Rectal smooth muscle tissue (tissue), 1 donor: ENCODE results near the gene MAL.
A peak's percentile ranks its signal among the peaks of the same experiment; 100 is the strongest.

Experiments used
- H3K27ac ChIP-seq: one replicate; pipeline ENCODE4 v1.7.0; 2013; ENCODE audit warnings: low read depth, low read length, inconsistent platforms
- H3K27me3 ChIP-seq: one replicate; pipeline ENCODE4 v1.7.0; 2013; ENCODE audit warnings: low read length; ENCODE audit not compliant: control insufficient read depth, insufficient read depth
- H3K36me3 ChIP-seq: one replicate; pipeline ENCODE4 v1.7.0; 2013; ENCODE audit warnings: low read length; ENCODE audit not compliant: control insufficient read depth, insufficient read depth
- H3K4me1 ChIP-seq: one replicate; pipeline ENCODE4 v1.7.0; 2013; ENCODE audit warnings: low read length; ENCODE audit not compliant: control insufficient read depth, insufficient read depth
- H3K4me3 ChIP-seq: one replicate; pipeline ENCODE4 v1.7.0; 2013; ENCODE audit warnings: low read length
- H3K9ac ChIP-seq: one replicate; pipeline ENCODE4 v1.7.0; 2013; ENCODE audit warnings: low read length

MAL gene

DNA sequence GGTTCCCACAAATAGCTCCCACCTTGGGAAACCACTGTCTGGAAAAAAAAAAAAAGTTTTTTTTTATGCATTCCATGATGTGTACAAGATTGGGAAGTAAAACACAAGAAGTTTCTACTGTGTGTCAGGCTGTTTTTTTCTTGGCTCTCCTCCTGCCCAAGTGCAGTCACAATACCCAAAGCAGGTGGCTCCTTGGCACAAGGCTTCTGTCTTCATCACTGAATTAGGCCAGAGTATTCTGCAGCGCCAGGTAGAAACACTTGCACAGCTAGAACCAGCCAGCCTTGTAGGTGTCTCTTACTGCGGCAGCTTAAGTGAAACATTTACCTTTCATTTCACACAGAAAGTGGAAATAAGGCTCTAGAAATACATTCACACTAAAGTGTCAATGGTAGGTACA is 23.8 kb upstream of the MAL start:
- H3K27ac ChIP-seq: no peak overlapping the region

DNA sequence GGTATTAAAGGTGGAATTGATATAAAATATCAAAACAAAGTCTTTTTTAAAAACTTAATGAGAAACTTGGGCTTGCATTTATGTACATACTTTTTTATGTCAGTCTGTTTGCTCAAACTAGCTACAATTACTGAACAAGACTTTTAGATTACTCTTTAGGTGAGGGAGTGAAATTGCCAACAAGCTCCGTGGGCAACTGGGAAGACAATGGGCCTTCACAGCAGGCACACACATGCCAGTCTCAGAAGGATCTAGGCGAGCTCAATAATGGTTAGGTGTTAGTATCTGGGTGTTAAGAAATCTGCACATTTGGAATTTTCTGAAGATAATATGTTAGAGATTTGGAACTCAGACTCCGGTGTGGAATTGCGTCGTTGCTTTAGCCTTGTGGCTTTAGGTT is 23.0 kb upstream of the MAL start:
- Histone ChIP-seq H3K36me3 (no peaks in the 10 kb centered on the region), H3K9ac (no peak overlapping the region), H3K27ac (no peak overlapping the region), H3K27me3 (no peaks in the 10 kb centered on the region), H3K4me3 (no peak overlapping the region), H3K4me1 (peaks cover 3% of the 10 kb centered on the region)

More for the DNA sequence above, 23.8 kb upstream of the MAL start:
- no peak overlapping the region for H3K9ac ChIP-seq
- no peaks in the 10 kb centered on the region for H3K36me3 ChIP-seq
- no peaks in the 10 kb centered on the region for H3K4me1 ChIP-seq
- no peak overlapping the region for H3K4me3 ChIP-seq
- H3K27me3 ChIP-seq: no peaks in the 10 kb centered on the region

DNA sequence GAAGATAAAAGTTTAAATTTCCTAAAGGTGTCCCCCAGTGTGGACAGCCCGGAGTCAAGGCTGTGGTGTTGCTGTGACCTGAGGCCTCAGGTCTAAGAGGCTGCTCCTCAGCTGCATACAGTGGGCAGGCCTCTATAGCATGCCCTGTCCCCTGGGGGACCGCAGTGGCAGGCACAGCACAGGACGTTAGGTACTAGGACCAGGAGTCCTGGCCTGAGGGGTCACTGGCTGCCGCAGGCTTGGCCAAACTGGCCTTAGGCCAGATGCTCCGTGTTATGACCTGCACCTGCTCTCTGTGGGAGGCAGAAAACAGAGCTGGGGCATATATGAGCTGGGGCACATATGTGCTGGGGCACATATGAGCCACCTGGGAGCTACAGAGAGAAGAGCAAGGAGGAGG is 21.2 kb upstream of the MAL start:
- Histone ChIP-seq H3K4me1 (peaks cover 10% of the 10 kb centered on the region), H3K27me3 (no peaks in the 10 kb centered on the region), H3K9ac (no peak overlapping the region), H3K36me3 (no peaks in the 10 kb centered on the region), H3K4me3 (no peak overlapping the region), H3K27ac (no peak overlapping the region)

DNA sequence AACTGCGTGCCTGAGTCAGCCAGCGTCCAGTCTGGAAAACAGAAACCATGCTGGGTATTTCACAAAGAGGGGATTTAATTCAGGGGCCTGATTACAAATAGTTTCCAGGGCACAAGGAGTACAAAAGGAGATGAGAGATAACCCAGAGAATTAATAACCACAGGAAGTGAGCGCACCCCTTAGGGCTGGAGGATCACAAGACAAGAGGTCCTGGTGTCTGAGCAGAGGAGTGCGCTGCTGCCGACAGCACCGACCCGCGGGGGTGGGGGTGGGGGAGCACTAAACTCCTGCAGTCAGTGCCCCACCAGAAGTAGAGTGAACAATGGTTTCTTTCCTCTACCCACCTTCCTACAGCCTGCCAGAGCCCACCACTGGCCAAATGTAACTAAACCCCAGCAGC is 20.8 kb upstream of the MAL start:
- Histone ChIP-seq H3K4me1 (peaks cover 10% of the 10 kb centered on the region), H3K27ac (no peak overlapping the region), H3K4me3 (no peak overlapping the region), H3K36me3 (no peaks in the 10 kb centered on the region), H3K27me3 (no peaks in the 10 kb centered on the region), H3K9ac (no peak overlapping the region)

DNA sequence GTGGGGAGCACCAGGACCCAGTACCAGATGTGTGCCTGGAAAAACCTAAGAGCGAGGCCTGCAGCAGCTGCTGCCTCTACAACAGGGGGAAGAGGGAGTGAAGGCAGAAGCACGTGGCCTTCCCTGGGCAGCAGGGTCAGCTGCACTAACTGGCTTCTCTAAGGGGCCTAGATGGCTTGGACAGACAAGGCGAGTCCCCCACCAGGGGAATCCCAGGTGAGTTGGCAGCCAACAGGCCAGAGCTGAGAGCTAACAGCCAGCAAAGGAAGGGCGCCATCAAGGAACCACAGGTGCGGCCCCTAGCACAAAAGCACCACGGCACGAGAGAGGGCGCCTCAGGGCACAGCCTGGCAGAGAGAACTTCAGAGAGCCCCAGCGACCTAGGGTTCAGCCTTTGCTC is 19.8 kb upstream of the MAL start:
- Histone ChIP-seq H3K27ac (no peak overlapping the region), H3K27me3 (no peaks in the 10 kb centered on the region), H3K9ac (no peak overlapping the region), H3K4me3 (no peak overlapping the region), H3K36me3 (no peaks in the 10 kb centered on the region), H3K4me1 (peaks cover 10% of the 10 kb centered on the region)

DNA sequence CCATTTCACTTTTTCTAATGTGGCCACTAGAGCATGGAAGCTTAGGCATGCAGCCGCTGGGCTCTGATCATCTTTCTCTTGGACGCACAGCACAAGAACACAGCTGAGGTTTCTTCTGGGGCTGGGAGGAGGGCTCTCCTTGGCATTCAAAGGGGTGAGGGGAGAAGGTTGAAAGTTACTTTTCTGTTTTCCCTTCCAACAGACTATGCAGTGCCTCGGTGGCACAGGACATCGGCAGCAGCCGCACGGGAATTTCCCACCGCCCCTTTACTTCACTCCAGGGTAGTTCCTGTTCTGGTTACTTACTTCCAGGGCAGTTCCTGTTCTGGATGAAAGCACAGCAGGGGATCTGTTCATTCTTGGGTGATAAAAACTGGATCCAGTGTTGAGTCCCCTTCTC is 18.9 kb upstream of the MAL start:
- no peaks in the 10 kb centered on the region for H3K36me3 ChIP-seq
- peak overlapping the region; percentile 80 for H3K27ac ChIP-seq
- no peak overlapping the region for H3K9ac ChIP-seq
- no peaks in the 10 kb centered on the region for H3K27me3 ChIP-seq
- H3K4me3 ChIP-seq: no peak overlapping the region
- H3K4me1 ChIP-seq: peaks cover 10% of the 10 kb centered on the region

DNA sequence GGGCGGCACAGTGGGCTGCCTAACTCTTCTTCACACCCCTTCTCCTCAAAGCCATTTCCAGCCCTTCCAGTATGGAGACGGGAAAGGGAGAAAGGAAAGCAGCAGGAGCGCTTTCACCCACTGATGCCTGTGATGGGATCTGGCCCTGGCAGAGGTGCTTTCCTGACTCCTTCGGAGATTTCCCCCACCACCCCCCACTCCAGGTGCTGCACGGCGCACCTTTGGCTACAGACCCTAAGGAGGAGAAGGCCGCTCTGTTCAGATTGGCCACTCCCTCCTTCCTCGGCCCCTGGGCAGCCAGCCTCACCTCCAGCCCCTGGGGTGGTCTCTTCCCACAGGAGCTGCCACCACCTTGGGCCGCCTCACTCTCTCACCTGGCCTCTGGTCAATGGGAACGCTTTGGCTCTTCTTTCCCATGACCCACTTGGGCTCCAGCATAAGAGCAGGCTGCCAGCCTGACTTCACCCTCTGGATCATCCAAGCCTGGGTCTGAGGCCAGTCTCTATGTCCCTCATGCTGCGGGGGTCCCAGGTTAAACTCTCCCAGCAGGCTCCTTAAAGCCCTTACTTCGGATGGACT is 18.4 kb upstream of the MAL start:
- Histone ChIP-seq H3K36me3 (no peaks in the 10 kb centered on the region), H3K4me3 (no peak overlapping the region), H3K27me3 (no peaks in the 10 kb centered on the region), H3K9ac (no peak overlapping the region), H3K4me1 (peaks cover 10% of the 10 kb centered on the region), H3K27ac (peak overlapping the region; percentile 80)

DNA sequence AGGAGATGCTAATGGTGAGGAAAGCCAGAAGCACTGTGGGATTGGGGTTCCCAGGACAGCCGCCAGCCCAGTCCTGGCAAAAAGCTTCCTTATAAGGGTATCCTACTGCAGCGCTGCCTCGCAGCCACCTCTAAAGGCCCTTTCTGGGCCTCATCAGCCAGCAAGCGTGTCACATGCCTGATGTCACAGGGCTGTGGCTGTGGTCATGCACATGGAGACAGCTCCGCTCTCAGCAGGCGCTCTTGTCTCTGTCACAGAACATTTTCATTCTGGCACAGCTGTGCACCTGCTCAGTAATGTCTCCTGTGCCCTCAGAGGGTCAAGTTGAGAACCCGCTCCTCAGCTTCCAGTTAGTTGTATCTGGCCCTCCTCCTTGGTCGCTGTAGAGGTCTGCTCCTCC is 17.7 kb upstream of the MAL start:
- no peaks in the 10 kb centered on the region for H3K36me3 ChIP-seq
- peaks cover 10% of the 10 kb centered on the region for H3K4me1 ChIP-seq
- no peaks in the 10 kb centered on the region for H3K27me3 ChIP-seq
- H3K9ac ChIP-seq: no peak overlapping the region
- peak overlapping the region; percentile 80 for H3K27ac ChIP-seq
- no peak overlapping the region for H3K4me3 ChIP-seq

DNA sequence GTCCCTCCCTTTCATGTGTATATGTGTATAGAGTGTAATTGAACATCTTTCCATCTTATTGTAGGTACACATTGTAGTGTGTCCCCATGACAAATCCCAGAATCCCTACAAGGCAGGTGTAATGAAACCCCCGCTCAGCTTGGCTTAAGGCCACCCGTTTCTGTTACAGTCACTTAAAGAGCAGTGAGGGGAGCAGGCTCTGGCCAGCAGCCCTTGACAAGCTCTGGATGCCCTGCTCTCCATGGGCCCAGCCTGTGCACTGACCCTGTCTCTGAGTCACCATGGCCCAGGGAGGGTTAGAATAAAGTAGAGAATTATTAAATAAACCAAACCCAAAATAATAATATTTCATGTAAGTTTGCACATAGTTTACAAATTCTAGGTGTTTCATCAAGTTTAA is 17.2 kb upstream of the MAL start:
- H3K9ac ChIP-seq: no peak overlapping the region
- H3K4me1 ChIP-seq: peaks cover 10% of the 10 kb centered on the region
- H3K27ac ChIP-seq: peak overlapping the region; percentile 80
- H3K36me3 ChIP-seq: no peaks in the 10 kb centered on the region
- no peak overlapping the region for H3K4me3 ChIP-seq
- H3K27me3 ChIP-seq: no peaks in the 10 kb centered on the region

DNA sequence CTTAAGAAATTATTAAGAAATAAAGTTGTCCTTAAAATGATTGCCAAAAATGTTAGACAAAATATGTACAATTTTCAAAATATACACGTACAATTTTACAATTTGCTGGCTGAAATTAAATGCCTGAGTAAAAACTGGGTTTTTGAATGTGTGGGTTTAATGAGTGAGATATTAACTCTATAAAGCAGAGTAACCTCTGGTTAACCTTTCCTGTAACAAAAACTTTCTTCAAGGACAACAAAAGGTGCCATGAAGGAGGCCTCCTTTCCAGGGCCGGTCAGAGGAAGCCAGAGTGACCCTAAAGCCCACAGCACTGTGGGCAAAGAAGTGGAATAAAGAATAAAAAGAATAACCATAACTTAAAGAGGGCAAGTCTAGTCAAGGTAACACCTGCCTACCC is 16.5 kb upstream of the MAL start:
- Histone ChIP-seq H3K9ac (no peak overlapping the region), H3K36me3 (no peaks in the 10 kb centered on the region), H3K27me3 (no peaks in the 10 kb centered on the region), H3K4me1 (peaks cover 10% of the 10 kb centered on the region), H3K27ac (no peak overlapping the region), H3K4me3 (no peak overlapping the region)

DNA sequence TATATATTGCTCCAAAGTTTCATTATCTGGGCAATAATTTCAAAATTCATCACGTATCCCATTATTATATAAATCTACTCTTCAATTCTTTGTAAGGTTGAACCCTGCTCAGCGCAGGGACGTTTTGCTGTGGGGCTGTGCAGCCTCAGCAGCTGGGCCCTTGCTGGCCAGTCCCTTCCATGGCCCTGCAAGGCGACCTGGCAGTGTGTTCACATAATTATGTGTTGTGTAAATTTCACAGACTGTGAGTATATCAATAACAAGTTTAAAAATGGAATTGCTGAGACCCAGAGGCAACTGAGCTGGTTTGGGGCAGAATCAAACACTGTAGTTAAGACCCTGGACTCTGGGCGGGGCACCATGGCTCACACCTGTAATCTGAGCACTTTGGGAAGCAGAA is 16.1 kb upstream of the MAL start:
- Histone ChIP-seq H3K27me3 (no peaks in the 10 kb centered on the region), H3K4me3 (no peak overlapping the region), H3K4me1 (peaks cover 10% of the 10 kb centered on the region), H3K36me3 (no peaks in the 10 kb centered on the region), H3K27ac (no peak overlapping the region), H3K9ac (no peak overlapping the region)

DNA sequence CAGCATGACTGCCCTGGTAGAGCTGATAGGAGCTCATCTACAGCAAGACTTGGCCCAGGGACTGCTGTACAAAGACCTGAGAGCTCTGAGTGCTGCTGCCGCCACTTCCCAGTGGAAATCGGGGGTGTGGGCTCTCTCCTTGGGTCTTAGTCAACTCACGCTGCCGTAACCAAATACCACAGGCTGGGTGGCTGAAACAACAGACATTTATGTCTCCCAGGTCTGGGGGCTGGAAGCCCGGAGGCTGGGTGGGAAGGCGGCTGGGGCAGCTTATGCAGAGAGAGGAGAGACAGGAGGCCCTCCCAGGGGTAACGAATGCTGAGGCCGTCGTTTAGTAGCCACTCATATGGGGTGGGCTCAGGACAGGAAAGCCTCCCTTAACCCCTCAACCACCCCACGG is 15.4 kb upstream of the MAL start:
- peaks cover 10% of the 10 kb centered on the region for H3K4me1 ChIP-seq
- no peak overlapping the region for H3K4me3 ChIP-seq
- H3K9ac ChIP-seq: no peak overlapping the region
- H3K27ac ChIP-seq: no peak overlapping the region
- H3K27me3 ChIP-seq: no peaks in the 10 kb centered on the region
- no peaks in the 10 kb centered on the region for H3K36me3 ChIP-seq

DNA sequence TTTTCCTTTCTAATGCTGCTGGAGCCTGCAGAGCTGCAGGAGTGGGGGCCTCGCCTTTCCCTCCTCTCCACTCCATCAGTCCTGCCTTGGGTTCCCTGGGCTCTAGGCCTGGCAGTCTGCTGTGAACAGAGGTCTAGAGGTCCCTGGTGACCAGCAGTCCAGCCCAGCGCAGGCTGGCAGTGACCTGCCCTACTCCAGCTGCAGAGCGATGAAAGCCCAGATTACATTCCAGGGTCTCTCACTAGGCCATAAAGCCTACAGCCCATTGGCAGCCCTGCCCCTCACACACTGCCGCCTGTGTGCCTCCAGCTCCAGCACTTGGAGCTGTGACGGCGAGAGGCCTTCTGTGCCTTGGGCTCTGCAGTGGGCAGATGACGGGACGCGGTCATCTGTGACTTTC is 14.8 kb upstream of the MAL start:
- Histone ChIP-seq H3K4me3 (no peak overlapping the region), H3K27me3 (no peaks in the 10 kb centered on the region), H3K4me1 (peaks cover 10% of the 10 kb centered on the region), H3K36me3 (no peaks in the 10 kb centered on the region), H3K27ac (no peak overlapping the region), H3K9ac (no peak overlapping the region)
